GM13976 (cell line): ENCODE data around the gene ANKRD13C.

Source experiments
- DNase-seq: peaks from one replicate; pipeline ENCODE4 v3.0.0; 2012; ENCODE audit warnings: low spot score
- in situ Hi-C: fragments of 300-500 bp; cut with MboI; formaldehyde crosslinking; loops from one replicate; pipeline ENCODE4 v1.12.0; 2022; ENCODE audit warnings: low sequenced_read_pairs, mixed read lengths, inconsistent platforms; ENCODE audit not compliant: unreplicated experiment
- TF ChIP-seq, protein P1 (sequence below): IDR thresholded peaks from 2 replicates; pipeline ENCODE4 v1.5.1; 2012; ENCODE audit warnings: borderline replicate concordance, mild to moderate bottlenecking; ENCODE audit not compliant: insufficient read depth; ENCODE audit errors: extremely low read depth, missing control alignments, control extremely low read depth

ANKRD13C gene

DNA sequence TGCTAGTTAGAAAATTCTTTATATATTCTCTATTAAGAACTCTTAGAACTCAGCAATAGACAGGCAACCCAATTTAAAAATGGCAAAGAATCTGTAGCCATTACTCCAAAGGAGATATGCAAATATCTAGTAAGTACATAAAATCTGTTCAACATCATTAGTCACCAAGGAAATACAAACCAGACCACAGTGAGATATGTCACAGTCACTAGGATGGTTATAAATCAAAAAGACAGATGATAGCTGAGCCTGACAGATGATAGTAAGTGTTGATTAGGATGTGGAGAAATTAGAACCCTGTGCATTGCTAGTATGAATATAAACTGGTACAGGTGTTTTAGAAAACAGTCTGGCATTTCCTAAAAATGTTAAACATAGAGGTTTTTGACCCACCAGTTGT, 106.8 kb downstream of the ANKRD13C start:
- DNase-seq, result no peak
- in situ Hi-C loops, result no loop called here
- TF ChIP-seq, protein P1, sequence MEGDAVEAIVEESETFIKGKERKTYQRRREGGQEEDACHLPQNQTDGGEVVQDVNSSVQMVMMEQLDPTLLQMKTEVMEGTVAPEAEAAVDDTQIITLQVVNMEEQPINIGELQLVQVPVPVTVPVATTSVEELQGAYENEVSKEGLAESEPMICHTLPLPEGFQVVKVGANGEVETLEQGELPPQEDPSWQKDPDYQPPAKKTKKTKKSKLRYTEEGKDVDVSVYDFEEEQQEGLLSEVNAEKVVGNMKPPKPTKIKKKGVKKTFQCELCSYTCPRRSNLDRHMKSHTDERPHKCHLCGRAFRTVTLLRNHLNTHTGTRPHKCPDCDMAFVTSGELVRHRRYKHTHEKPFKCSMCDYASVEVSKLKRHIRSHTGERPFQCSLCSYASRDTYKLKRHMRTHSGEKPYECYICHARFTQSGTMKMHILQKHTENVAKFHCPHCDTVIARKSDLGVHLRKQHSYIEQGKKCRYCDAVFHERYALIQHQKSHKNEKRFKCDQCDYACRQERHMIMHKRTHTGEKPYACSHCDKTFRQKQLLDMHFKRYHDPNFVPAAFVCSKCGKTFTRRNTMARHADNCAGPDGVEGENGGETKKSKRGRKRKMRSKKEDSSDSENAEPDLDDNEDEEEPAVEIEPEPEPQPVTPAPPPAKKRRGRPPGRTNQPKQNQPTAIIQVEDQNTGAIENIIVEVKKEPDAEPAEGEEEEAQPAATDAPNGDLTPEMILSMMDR, result no peak

DNA sequence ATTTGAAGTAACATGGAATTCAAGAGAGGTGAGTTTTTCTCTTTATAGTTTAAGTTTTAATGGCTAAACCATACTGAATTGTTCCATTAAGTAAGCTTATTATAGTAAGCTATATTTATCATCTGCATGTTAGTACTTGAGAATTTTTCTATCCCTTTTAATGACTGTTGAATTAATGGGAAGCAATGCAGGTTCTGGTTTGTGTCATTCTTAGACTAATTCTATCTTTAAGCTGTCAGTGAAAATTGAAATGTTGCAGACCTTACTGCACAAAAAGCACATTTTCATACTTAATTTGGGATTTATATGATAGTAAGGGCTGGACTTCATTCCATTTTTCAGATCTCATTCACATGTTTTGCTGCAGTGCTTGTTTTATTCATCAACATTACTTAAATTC, 107.4 kb downstream of the ANKRD13C start:
- in situ Hi-C loops, result no loop called here
- no peak for DNase-seq
- TF ChIP-seq, protein P1, result no peak

DNA sequence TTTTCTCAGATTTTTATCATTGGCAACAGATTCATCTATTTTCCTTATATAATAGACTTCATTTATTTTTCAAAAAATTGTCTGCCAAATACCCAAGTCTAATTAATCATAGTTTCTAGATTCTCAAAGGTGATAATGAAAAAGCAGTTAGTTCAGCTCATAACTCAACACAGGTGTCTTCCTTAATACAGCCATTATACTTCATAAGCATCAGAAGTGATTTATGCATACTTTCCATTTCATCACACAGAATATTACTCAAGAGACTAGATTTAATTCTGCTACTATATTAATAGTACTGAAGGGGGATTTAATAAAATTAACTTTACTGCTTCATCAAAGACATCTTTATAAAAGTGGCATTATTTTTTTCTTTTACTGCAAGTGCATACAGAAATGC, 114.6 kb downstream of the ANKRD13C start:
- in situ Hi-C loops, result no loop called here
- TF ChIP-seq, protein P1, result no peak
- DNase-seq, result no peak

DNA sequence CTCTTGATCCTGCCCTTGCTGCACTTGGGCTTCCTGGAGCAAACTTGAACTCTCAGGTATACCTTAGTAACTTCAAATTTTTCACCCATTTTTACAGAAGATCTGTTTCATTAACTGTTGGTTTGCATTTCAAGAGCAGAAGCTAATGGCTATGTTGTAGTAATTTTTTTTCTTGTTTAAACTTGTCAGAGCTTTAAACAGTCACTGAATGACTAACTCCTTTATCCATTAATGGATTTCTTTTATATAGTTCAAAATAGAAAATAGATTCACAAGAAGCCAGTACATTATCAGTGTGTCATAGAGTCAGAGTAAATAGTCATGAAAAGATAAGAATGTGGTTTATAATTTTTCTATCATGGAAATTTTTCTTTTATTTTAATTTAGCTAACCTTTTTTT, 119.8 kb downstream of the ANKRD13C start:
- no peak for DNase-seq
- in situ Hi-C loops, result no loop called here
- TF ChIP-seq, protein P1, result no peak

DNA sequence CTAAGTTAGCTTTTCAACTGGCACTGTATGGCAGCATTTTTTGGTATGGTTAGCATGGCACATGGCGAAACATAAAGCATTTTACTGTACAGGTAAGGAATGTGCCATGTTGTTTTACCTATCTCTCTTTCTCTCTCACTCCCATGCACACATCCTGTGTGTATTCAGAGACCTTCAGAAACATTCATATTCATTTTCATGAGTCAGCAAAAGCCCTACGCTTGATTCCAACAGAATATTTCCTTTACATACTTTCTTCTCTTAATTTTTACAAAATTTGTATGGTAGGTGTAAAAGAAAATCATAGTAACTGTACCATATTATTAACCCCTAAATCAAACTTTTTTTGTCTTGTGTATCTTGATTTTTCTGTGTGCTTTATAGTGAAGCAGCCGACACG, 123.0 kb downstream of the ANKRD13C start:
- TF ChIP-seq, protein P1, result no peak
- in situ Hi-C loops, result no loop called here

DNA sequence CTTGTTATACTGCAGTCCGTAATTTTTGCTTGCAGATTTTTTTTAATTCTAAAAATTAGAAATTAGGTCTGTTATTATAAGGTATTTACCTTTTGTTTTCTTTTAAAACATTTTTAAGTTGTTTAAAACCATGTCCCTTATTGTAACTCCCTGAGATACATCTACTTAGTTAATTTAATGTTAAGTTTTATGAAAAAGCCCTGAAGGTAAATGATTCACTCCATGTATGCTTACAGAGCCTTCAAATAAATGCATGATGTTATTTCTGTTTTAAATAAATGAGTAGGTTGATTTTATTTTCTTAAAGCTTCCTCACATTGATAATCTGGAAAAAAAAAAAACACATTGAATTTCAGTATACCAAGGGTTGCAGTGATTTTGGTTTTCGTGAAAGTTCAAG, 125.9 kb downstream of the ANKRD13C start:
- TF ChIP-seq, protein P1, result no peak
- in situ Hi-C loops, result no loop called here

More for the DNA sequence above, 123.0 kb downstream of the ANKRD13C start:
- no peak for DNase-seq

DNA sequence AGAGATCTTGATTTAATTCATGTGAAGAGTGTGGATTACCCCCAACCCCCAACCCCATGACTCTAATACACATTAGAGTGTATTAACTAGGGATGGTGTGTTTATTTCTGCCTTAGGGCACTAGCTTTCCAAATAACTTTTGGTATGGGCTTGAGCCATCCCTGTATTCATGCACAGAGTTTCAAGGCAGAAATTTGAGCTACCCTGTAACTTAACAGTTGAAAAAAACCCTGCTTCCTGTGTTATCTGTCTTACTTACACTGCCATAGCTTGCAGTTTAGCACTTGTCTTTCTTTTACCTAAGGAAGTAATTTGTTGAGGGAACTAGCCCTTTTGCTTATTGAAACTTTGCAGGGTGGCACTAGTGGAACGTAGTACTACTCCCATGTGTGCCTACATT, 127.1 kb downstream of the ANKRD13C start:
- in situ Hi-C loops, result no loop called here
- TF ChIP-seq, protein P1, result no peak
- no peak for DNase-seq

More for the DNA sequence above, 125.9 kb downstream of the ANKRD13C start:
- no peak for DNase-seq
